Non-pigmented ciliary epithelial cell (primary cell): ENCODE data around the gene SETX.

Experiments used
- DNase-seq: peaks from one replicate; pipeline ENCODE4 v3.0.0-alpha.2; 2010; ENCODE audit warnings: low read depth

Gene SETX

GRCh38 chr9:132214027-132214622 is 140.7 kb downstream of the SETX start:
- DNase-seq = peak; percentile 68

GRCh38 chr9:132211570-132211969 is 143.2 kb downstream of the SETX start:
- DNase-seq = no peak
